H1 (cell line): ENCODE data around the gene ZNF687. TPM values are rescaled to one million over a fixed set of nuclear protein-coding genes. Genes with fewer than 3 reads are reported as not detected.
A peak's percentile ranks its signal among the peaks of the same experiment; 100 is the strongest.

Experiments
- CTCF ChIA-PET: fragments of 300-600 bp; sonication (Branson Sonifier 250); formaldehyde crosslinking; loops from one replicate; lab custom pipeline; 2021; ENCODE audit not compliant: partially characterized antibody; lab: Charles Lee
- POLR2A ChIA-PET: fragments of 300-600 bp; sonication (Branson Sonifier 250); formaldehyde crosslinking; loops from one replicate; lab custom pipeline; 2021; ENCODE audit warnings: inconsistent platforms; ENCODE audit not compliant: partially characterized antibody; lab: Charles Lee
- DNase-seq, 2 experiments: peaks; one replicate each; pipeline versions ENCODE4 v3.0.0 to v3.0.0-alpha.2; 2010 to 2022; ENCODE audit warnings: low spot score in 2 of 2, low read depth in 1 of 2, mixed read lengths in 1 of 2
- FAIRE-seq: peaks from 2 replicates; lab custom pipeline; 2011; peaks lifted over from hg19 to GRCh38; lab: Jason Lieb, UNC
- H2AFZ ChIP-seq: 2 replicates; pipeline ENCODE4 v1.8.1; 2012; ENCODE audit warnings: low read length, inconsistent platforms
- H2AK5ac ChIP-seq: 2 replicates; pipeline ENCODE4 v1.6.1; 2013; ENCODE audit warnings: low read depth, low read length
- H2BK120ac ChIP-seq: replicated peaks from 2 replicates; pipeline ENCODE3; 2013; ENCODE audit warnings: low read depth, low read length, inconsistent platforms
- H2BK12ac ChIP-seq: 2 replicates; pipeline ENCODE4 v1.6.1; 2013; ENCODE audit warnings: low read depth, low read length
- H2BK15ac ChIP-seq: 2 replicates; pipeline ENCODE4 v1.6.1; 2013; ENCODE audit warnings: low read length
- H2BK20ac ChIP-seq: 2 replicates; pipeline ENCODE4 v1.6.1; 2013; ENCODE audit warnings: low read length
- H2BK5ac ChIP-seq: 2 replicates; pipeline ENCODE4 v1.6.1; 2013; ENCODE audit warnings: low read depth, low read length
- H3K14ac ChIP-seq: 2 replicates; pipeline ENCODE4 v1.6.1; 2013; ENCODE audit warnings: inconsistent platforms; ENCODE audit not compliant: insufficient read length
- H3K18ac ChIP-seq: 2 replicates; pipeline ENCODE4 v1.6.1; 2013; ENCODE audit warnings: low read length; ENCODE audit errors: extremely low read depth
- H3K23ac ChIP-seq: 2 replicates; pipeline ENCODE4 v1.6.1; 2013; ENCODE audit warnings: inconsistent platforms; ENCODE audit not compliant: insufficient read length
- H3K23me2 ChIP-seq: 2 replicates; pipeline ENCODE4 v1.6.1; 2013; ENCODE audit warnings: low read depth, low read length
- H3K27ac ChIP-seq: 2 replicates; pipeline ENCODE4 v1.6.1; 2011; ENCODE audit warnings: low read depth, low read length, inconsistent platforms
- H3K27me3 ChIP-seq, 4 experiments: replicated peaks in 1 of 4; 1 replicate in 1 of 4; 2 replicates in 3 of 4; pipeline versions ENCODE4 v1.6.1 to v1.8.1; 2011 to 2013; ENCODE audit warnings: low read length in 3 of 4, mild to moderate bottlenecking in 3 of 4, inconsistent platforms in 2 of 4, mixed read lengths in 2 of 4, moderate library complexity in 1 of 4; ENCODE audit not compliant: control insufficient read depth in 3 of 4, insufficient read depth in 3 of 4; ENCODE audit errors: extremely low read depth in 1 of 4
- H3K36me3 ChIP-seq, 4 experiments: 2 replicates each; pipeline versions ENCODE4 v1.6.1 to v1.8.1; 2011 to 2013; ENCODE audit warnings: mild to moderate bottlenecking in 4 of 4, low read length in 3 of 4, moderate library complexity in 2 of 4, control low read depth in 1 of 4, inconsistent platforms in 1 of 4; ENCODE audit not compliant: insufficient read depth in 4 of 4, control insufficient read depth in 2 of 4
- H3K4ac ChIP-seq: replicated peaks from 2 replicates; pipeline ENCODE3; 2013; ENCODE audit warnings: low read length, low read depth, mixed read lengths, inconsistent platforms; ENCODE audit not compliant: insufficient read length
- H3K4me1 ChIP-seq, 4 experiments: replicated peaks in 1 of 4; 1 replicate in 1 of 4; 2 replicates in 3 of 4; pipeline versions ENCODE4 v1.6.1 to v1.8.1; 2011 to 2013; ENCODE audit warnings: low read length in 3 of 4, inconsistent platforms in 2 of 4, mixed read lengths in 1 of 4; ENCODE audit not compliant: insufficient read depth in 4 of 4, control insufficient read depth in 3 of 4
- H3K4me2 ChIP-seq, 2 experiments: 2 replicates each; pipeline versions ENCODE4 v1.6.1 to v1.8.1; 2011 to 2013; ENCODE audit warnings: low read depth in 2 of 2, low read length in 2 of 2, control low read depth in 1 of 2, inconsistent platforms in 1 of 2, mild to moderate bottlenecking in 1 of 2; ENCODE audit not compliant: insufficient read depth in 1 of 2
- H3K4me3 ChIP-seq, 4 experiments: fragments of 200-600, 300-600 bp in 1 of 4; sonication (generic), shearing (Covaris generic), sonication (Bioruptor Twin) in 1 of 4; 2 replicates each; pipeline versions ENCODE4 v1.5.1 to v1.8.1; 2011 to 2016; ENCODE audit warnings: low read length in 4 of 4, low read depth in 3 of 4, control low read depth in 2 of 4, inconsistent platforms in 2 of 4, mild to moderate bottlenecking in 2 of 4, mixed read lengths in 1 of 4, moderate library complexity in 1 of 4; ENCODE audit not compliant: insufficient read depth in 2 of 4; ENCODE audit errors: extremely low read depth in 1 of 4
- H3K56ac ChIP-seq: replicated peaks from 2 replicates; pipeline ENCODE3; 2013; ENCODE audit warnings: low read depth, mild to moderate bottlenecking, mixed read lengths, low read length, inconsistent platforms; ENCODE audit not compliant: insufficient read length
- H3K79me1 ChIP-seq: 2 replicates; pipeline ENCODE4 v1.6.1; 2013; ENCODE audit warnings: low read depth, low read length, control low read depth
- H3K79me2 ChIP-seq, 2 experiments: 2 replicates each; pipeline versions ENCODE4 v1.6.1 to v1.8.1; 2012 to 2013; ENCODE audit warnings: low read length in 2 of 2, mild to moderate bottlenecking in 2 of 2, inconsistent platforms in 1 of 2; ENCODE audit not compliant: insufficient read depth in 2 of 2, control insufficient read depth in 1 of 2
- H3K9ac ChIP-seq, 4 experiments: replicated peaks in 1 of 4; 1 replicate in 1 of 4; 2 replicates in 3 of 4; pipeline versions ENCODE4 v1.6.1 to v1.8.1; 2011 to 2013; ENCODE audit warnings: low read depth in 3 of 4, low read length in 3 of 4, control low read depth in 2 of 4, mild to moderate bottlenecking in 2 of 4, moderate library complexity in 2 of 4, inconsistent platforms in 1 of 4; ENCODE audit errors: extremely low read depth in 1 of 4
- H3K9me3 ChIP-seq, 2 experiments: 2 replicates each; pipeline versions ENCODE4 v1.6.1 to v1.8.1; 2012 to 2013; ENCODE audit warnings: mild to moderate bottlenecking in 2 of 2, moderate library complexity in 2 of 2, control low read depth in 1 of 2, inconsistent platforms in 1 of 2, low read depth in 1 of 2, low read length in 1 of 2, mixed read lengths in 1 of 2; ENCODE audit not compliant: insufficient read depth in 2 of 2
- H4K20me1 ChIP-seq, 2 experiments: replicated peaks in 1 of 2; 2 replicates each; pipeline versions ENCODE3 to v1.8.1; 2011 to 2013; ENCODE audit warnings: inconsistent platforms in 2 of 2, low read length in 2 of 2, mild to moderate bottlenecking in 1 of 2; ENCODE audit not compliant: insufficient read depth in 2 of 2, control insufficient read depth in 1 of 2
- H4K5ac ChIP-seq: 2 replicates; pipeline ENCODE4 v1.6.1; 2013; ENCODE audit warnings: low read length, low read depth, mixed read lengths, inconsistent platforms; ENCODE audit not compliant: insufficient read length
- H4K8ac ChIP-seq: 2 replicates; pipeline ENCODE4 v1.8.0; 2013; ENCODE audit warnings: mild to moderate bottlenecking, moderate library complexity, low read length, inconsistent platforms; ENCODE audit not compliant: insufficient read depth; ENCODE audit errors: extremely low read depth
- H4K91ac ChIP-seq: replicated peaks from 2 replicates; pipeline ENCODE3; 2013; ENCODE audit warnings: low read length, mixed read lengths, inconsistent platforms; ENCODE audit not compliant: insufficient read length
- BRCA1 ChIP-seq: IDR thresholded peaks from 2 replicates; pipeline ENCODE4 v1.6.1; 2012; ENCODE audit warnings: low read depth, low read length, improper control_type of control experiment
- FOSL1 ChIP-seq: IDR thresholded peaks from 2 replicates; pipeline ENCODE4 v1.6.1; 2011; ENCODE audit warnings: mild to moderate bottlenecking, low read depth, low read length, moderate library complexity; ENCODE audit not compliant: insufficient read depth
- HDAC2 ChIP-seq, 2 experiments: fragments of 300-600 bp in 1 of 2; sonication (generic) in 1 of 2; IDR thresholded peaks; 2 replicates each; pipeline ENCODE4 v1.6.1; 2011 to 2012; ENCODE audit warnings: low read depth in 2 of 2, low read length in 2 of 2, mild to moderate bottlenecking in 2 of 2, moderate library complexity in 2 of 2, borderline replicate concordance in 1 of 2, inconsistent platforms in 1 of 2
- HDAC6 ChIP-seq: IDR thresholded peaks from one replicate; pipeline ENCODE4 v1.7.1; 2012; ENCODE audit warnings: low read depth, mild to moderate bottlenecking, inconsistent platforms, low read length, moderate library complexity
- JUND ChIP-seq: IDR thresholded peaks from 2 replicates; pipeline ENCODE4 v1.6.1; 2011; ENCODE audit warnings: mild to moderate bottlenecking, improper control_type of control experiment, low read length
- RNF2 ChIP-seq: fragments of 200-900, 300-1000 bp; sonication (generic); IDR thresholded peaks from 2 replicates; pipeline ENCODE4 v1.7.1; 2016; ENCODE audit warnings: borderline replicate concordance, low read depth, mild to moderate bottlenecking, antibody characterized with exemption, low read length; ENCODE audit not compliant: poor library complexity, severe bottlenecking; ENCODE audit errors: missing control alignments
- SIRT6 ChIP-seq: IDR thresholded peaks from one replicate; pipeline ENCODE4 v1.7.1; 2012; ENCODE audit warnings: low read length, inconsistent platforms
- SRF ChIP-seq: IDR thresholded peaks from 2 replicates; pipeline ENCODE4 v1.6.1; 2011; ENCODE audit warnings: mild to moderate bottlenecking, low read depth, low read length, moderate library complexity
- USF2 ChIP-seq: IDR thresholded peaks from 2 replicates; pipeline ENCODE4 v1.6.1; 2011; ENCODE audit warnings: low read length, improper control_type of control experiment
- WGBS, 2 experiments: shearing (Covaris generic) in 1 of 2; methylation state at CpG; one replicate each; pipeline versions ENCODE4 v1.1.6 to v1.1.7; 2013 to 2015; ENCODE audit warnings: low lambda C conversion rate in 2 of 2, mixed read lengths in 2 of 2, inconsistent platforms in 1 of 2, low coverage in 1 of 2, missing lambda C conversion rate in 1 of 2; ENCODE audit not compliant: insufficient replicate concordance in 2 of 2, insufficient coverage in 1 of 2, insufficient read length in 1 of 2; ENCODE audit errors: extremely low coverage in 1 of 2, missing lambda C conversion rate in 1 of 2; 5-methylcytosine and 5-hydroxymethylcytosine counted together
- polyA plus RNA-seq, 7 experiments: library from polyadenylated mRNA; depleted of rRNA in 3 of 7; stranded (reverse) in 5 of 7; unstranded in 2 of 7; fragments of >200 nt in 5 of 7; fragments of 200-250 nt in 2 of 7; gene quantifications; 1 replicate in 5 of 7; 2 replicates in 1 of 7; 4 replicates in 1 of 7; pipeline versions ENCODE4 v1.2.1 to v1.2.3, GENCODE V29; 2011 to 2013; ENCODE audit warnings: missing spikeins in 2 of 7, mixed read lengths in 2 of 7
- total RNA-seq: library from RNA; stranded (reverse); fragmentation: NEBNext Ultra II Directional; extraction: Animal tissue kit (Norgen Biotek cat#: 25700); gene quantifications from 2 replicates; pipeline ENCODE4 v1.2.1, GENCODE V29; 2021

ZNF687 gene
- total and polyA plus RNA-seq, 2 of the 8 experiments (the other 6 are each of a cell fraction or from before 2014, with no cell fraction given): 45.9 to 69.9 TPM

- Histone ChIP-seq H4K20me1 (peaks cover 7 to 24% of the 10 kb centered on the region in 2 experiments), H2BK12ac (no peak overlapping the region), H2AFZ (no peak overlapping the region), H3K79me1 (peaks cover 11% of the 10 kb centered on the region; the same call in 1 of the 2 replicates), H3K4me1 (peaks cover 5 to 9% (median 7%) of the 10 kb centered on the region in 4 experiments; a peak in 5 of 7 replicates), H2BK20ac (no peak overlapping the region), H3K36me3 (peaks cover 24 to 40% (median 32%) of the 10 kb centered on the region in 4 experiments), H2AK5ac (no peak overlapping the region), H2BK5ac (no peak overlapping the region), H2BK120ac (no peak overlapping the region), H3K14ac (no peak overlapping the region), H3K9me3 (no peaks in the 10 kb centered on the region), H3K4me2 (peak overlapping the region; percentile 88; a peak in 3 of 4 replicates), H3K27me3 (no peaks in the 10 kb centered on the region), H3K23me2 (peaks cover 9% of the 10 kb centered on the region), H3K23ac (no peak overlapping the region), H3K4ac (no peak overlapping the region), H2BK15ac (no peak overlapping the region), H4K8ac (no peak overlapping the region), H4K91ac (no peak overlapping the region), H3K4me3 (peak overlapping the region in 1 of 4 experiments; percentile 77; a peak in 2 of 8 replicates), H4K5ac (no peak overlapping the region), H3K56ac (no peak overlapping the region), H3K27ac (no peak overlapping the region), H3K18ac (no peak overlapping the region), H3K79me2 (peaks cover 0 to 34% of the 10 kb centered on the region in 2 experiments; a peak in 2 of 4 replicates), H3K9ac (no peak overlapping the region)
- POLR2A ChIA-PET: interaction anchor here (0.8 to 11.6 kb wide), 14 partner anchors 11 to 227 kb away, joined by 3 to 213 read pairs (median 4); partner anchors contain the start of genes CGN, PI4KB, PSMB4 and RFX5
- no peak for FAIRE-seq
- DNase-seq: no peak
- CTCF ChIA-PET: interaction anchor here (1.1 to 2.1 kb wide), 5 partner anchors 8 to 28 kb away, joined by 3 to 14 read pairs (median 5); no protein-coding TSS in a partner anchor
- 86% methylated on average over 2 of the region's 2 CpGs; no CpG with 5 or more reads in 1 of the 2 experiments for WGBS, 2 experiments
- TF ChIP-seq FOSL1 (no peak), JUND (no peak), USF2 (no peak), SIRT6 (no peak), RNF2 (no peak), BRCA1 (no peak), SRF (no peak), HDAC2 (IDR thresholded peaks at IDR 0.05; ENCODE audit: borderline replicate concordance in 1 of 2, low read depth in 2 of 2, low read length in 2 of 2) (no peak), HDAC6 (no peak)
Measured at GRCh38 chr1:151284013-151284577, 2.0 kb downstream of the ZNF687 start.
